ENCODE results near the gene KCNQ2. TPM values are rescaled to one million over a fixed set of nuclear protein-coding genes. Genes with fewer than 3 reads are reported as not detected.

Gene KCNQ2
- total and polyA plus RNA-seq, 10 of the 15 experiments (the other 5 are each of a cell fraction or from before 2014, with no cell fraction given) = 0.06 to 0.49 (median 0.26) TPM; not detected in 7

GRCh38 chr20:63464289-63464635 lies 8.2 kb downstream of the KCNQ2 start (continued):
- TF ChIP-seq ZBTB11 (CRISPR knock-in tag; IDR thresholded peaks at IDR 0.05) (no peak), HCFC1 (IDR thresholded peaks at IDR 0.05; ENCODE audit: low read length) (no peak), PML (IDR thresholded peaks at IDR 0.05; ENCODE audit: low read length) (no peak), NKRF (conservative IDR thresholded peaks at IDR 0.05) (no peak), CHD4 (IDR thresholded peaks at IDR 0.05) (no peak), ETV6 (conservative IDR thresholded peaks at IDR 0.05 in 1 of 2, IDR thresholded peaks at IDR 0.05 in 1 of 2; ENCODE audit: borderline replicate concordance in 1 of 2, low read depth in 1 of 2) (no peak), SMC3 (IDR thresholded peaks at IDR 0.05; ENCODE audit: borderline replicate concordance, low read length) (no peak)
